Measurements from ENCODE around the gene SWI5.
"Not testable (repeated sequence)": the region's sequence is repeated elsewhere in the genome, so short reads cannot be mapped to it uniquely, and the experiment has no call there.

The SWI5 gene

DNA sequence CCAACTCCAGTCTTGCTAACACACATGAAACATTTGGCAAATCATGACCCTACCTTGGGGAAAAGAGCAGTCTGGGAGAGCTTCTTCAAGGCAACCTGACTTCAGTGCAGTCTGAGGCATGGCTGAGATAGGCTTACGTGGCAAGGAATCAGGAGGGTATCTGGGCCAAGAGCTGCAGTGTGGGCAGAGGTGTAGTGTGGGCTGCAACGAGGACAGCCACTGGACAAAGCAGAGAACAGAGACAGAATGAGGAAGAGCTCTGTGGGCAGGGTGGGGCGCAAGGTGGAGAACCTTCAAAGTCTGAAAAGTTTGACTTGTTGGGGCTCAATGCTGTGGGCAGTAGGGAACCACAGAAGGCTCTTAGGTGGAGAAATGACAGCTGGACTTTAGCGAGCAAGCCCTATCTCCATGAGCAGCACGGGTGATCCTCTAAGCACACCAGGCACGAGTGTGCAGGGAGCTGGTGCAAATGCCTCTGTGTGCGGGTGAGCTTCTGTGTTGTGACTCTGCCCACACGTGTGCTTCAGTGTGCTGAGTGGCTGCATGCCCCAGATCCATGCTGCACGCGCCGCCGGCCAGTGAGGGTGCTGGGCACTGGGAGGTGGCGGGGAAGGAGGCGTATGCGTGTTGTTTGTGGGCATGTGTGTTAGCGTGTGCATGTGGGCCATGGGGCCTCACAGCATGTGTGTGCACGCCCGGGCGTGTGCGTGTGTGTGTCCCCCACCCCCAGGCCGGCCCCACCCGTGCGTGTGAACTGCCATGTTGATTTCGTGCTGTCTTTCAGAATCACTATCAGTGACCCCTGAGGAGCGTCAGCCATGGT, 23.5 kb upstream of the SWI5 start:
- no peak for DNase-seq

DNA sequence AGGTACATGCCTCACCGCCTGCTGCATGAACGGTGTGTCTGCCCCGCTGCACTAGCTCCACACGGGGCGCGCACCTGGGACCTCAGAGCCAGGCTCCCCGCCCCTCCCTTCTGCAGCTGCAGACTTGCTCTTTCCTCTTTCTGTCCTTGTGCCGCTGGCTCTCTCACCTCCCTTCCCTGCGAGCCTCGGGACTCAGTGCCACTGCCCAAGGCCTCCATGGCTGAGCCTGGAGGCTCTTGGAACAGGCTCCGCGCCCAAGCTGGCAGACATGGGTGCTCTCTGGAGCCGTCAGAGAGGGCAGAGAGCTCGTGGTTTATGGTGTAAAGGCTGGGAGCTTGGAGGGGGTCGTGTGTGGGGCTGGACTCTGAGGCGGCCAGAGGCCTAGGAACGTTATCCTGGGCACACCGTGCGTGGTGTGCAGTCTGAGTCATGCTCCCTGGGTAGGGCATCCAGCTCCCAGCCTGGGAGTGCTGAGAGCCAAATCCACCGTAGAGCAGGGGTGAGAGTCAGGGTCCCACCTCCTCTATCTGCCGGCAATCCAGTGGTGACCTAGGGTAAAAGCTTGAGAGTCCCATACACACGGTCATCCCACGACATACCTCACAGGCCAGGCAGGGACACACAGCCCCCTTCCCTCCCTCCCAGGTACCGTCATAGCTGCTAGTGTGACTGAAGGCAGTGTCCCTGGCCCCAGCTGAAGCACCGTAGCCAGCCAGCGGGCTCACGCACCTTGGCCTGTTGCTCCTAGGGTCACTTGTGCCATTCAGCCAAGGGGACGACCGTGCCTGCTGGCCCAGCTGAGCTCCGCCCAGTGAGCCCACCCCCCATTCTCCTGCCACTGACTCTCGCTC, 22.7 kb upstream of the SWI5 start:
- DNase-seq, result no peak

DNA sequence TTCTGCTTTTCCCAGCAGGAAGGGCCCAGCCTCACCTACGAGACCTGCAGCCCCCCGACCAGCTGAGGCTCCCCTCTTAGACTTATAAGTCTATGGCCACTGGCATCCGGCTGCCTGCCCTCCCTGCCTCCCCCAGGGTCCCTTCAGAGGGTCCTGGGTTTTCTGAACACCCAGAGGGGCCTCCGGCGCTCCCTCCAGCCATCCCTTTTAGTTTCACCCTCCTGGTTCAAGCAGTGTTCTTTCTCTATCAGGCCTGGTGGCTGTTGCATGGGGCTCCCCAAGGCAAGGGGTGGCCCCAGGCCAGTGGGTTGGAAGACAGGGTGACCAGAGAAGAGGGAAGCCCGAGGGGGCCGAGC, 22.1 kb upstream of the SWI5 start:
- no peak for DNase-seq

DNA sequence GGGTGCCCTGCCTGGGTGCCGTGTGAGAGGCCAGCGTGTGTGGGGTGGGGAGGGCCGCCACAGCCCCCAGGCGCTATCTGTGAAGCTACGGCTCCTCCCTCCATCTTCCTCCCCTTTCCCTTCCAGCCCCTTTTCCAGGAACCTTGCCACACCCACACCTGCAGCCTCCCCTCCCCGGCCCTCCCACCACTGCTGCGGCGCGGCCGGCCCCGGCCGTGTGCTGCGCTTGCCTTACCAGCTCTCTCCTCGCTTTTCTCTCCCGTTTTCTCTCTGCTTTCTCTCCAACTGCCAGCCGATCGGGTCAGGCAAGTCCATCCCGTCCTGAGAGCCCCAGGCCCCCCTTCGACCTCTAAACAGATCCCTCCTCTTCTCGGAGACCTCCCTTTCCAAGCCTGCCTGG, 21.7 kb upstream of the SWI5 start:
- no peak for DNase-seq

DNA sequence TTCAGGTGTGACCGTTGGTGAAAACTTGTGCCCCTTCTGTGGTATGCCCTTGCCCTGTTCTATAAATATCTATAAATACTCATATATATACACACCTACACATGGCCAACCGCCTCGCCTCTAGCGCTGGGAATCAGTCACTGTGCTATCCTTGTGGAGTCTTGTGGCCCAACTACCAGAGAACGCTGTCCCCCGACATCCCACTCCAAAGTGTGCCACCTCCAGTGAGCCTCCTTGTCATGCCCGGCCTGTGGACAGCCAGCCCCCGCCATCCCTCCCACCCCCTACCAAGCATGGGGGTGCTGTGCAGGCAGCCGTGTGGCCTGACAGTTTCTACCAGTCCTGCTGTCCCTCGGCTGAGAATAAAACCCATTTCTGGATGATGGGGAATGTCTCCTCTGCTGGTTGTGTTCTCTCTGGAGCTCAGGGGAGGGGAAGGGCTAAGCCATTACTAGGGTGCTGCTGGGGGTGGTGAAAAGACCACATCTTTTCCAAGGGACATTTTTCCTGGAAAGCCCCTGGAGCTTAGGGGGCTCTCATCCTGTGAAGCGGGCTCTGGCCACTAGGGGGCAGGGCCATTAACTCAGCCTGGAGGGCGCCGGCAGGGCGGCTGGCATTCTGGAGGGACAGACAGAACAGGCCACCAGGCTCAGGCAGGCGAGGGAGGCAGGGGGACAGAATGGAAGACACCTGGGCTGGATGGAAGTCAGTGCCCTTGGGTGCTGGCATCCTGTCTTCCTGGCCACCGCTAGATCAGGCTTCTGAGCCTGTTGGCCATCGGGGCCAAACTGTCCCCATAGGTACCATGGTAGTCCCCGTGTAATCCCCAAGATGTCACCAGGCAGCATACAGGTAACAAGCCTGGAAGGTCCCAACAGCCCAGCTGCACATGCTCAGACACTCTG, 21.0 kb upstream of the SWI5 start:
- DNase-seq, result peak; percentile 53

DNA sequence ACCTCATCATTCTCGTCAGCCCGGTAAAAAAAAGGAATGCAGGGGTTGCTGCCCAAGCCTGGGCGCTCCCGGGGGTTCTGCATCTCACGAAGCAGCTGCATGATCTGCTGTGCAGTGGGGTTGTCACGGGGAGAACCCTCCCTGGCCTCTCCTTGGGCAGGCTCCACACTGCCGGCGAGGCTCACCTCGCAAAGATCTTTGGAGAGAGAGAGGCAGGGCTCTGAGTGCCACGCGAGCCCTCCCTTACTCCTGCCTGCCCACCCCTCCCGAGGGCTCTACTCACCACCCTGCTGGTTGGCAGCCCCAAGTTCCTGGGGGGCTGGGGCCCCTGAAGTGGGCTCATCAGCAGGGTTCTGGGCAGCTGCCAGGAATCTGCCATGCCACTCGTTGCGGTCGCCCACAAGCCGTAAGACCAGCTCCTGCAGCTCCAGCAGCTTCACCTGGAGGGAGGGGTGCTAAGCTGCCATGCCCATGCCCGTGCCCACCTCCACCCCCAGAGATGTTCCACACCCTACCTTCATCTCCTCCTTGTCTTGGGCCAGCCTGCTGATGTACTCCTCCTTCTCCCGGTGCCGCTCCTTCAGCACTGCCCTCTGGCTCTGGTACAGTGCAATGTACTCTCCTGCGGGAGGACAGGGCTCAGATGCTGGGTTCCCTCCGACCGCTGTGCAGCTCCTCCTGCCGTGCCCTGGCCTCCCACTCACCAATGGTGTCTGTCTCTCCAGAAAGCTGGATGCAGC, 18.8 kb upstream of the SWI5 start:
- DNase-seq, result no peak

DNA sequence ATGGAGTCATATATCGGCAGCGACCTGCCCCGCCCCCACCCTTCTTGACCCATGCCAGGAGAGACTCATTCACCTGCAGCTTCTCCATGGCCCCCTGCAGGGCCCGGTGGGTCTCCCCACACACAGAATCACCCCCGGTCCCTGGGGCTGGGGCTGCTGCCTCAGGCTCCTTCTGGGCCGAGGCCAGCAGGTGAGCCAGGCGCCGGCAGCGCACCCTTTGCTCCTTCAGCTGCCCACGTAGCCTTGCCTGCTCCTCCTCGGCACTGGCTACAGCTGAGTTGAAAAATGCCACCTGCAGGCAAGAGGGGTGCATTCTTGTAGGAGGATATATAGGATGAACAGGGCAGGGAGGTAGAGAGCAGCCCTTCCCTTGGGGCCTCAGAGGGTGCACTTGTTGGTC, 18.2 kb upstream of the SWI5 start:
- no peak for DNase-seq

DNA sequence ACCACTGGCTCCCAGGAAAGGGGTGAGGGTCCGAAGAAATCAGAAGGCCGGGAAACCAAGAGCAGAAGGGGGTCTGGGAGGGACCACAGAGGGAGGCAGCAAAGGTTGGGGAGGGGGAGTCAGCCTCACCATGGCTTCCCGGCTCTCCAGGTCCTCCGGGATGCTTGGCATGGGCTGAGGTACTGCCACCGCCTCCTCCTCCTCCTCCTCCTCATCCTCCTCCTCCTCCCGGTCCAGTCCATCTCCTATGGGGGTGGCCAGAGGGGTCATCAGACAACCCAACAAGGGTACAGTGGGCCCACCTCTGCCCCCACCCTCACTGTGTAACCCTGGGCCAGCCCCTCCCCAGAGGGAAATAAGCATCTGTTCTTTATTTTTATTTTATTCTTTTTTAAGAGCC, 17.8 kb upstream of the SWI5 start:
- DNase-seq, result no peak

DNA sequence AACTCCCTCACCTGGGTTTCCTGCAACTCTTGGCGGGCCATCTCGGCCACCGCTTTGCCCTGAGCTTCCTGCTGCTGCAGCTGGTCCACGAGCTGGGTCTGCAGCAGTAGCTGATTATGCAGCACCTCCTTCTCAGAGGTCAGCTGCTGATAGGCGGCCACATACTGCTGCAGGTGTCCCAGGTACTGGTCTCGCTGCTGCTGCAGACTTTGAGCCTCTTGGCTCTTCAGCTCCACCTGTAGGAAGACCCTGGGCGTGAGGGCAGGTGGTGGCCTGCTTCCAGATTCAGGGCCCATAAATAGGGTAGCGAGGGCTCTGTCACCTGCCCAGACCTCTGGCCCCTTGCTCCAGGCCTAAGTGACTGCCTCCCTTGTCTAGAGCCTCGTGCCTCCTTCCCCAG, 16.9 kb upstream of the SWI5 start:
- no peak for DNase-seq

DNA sequence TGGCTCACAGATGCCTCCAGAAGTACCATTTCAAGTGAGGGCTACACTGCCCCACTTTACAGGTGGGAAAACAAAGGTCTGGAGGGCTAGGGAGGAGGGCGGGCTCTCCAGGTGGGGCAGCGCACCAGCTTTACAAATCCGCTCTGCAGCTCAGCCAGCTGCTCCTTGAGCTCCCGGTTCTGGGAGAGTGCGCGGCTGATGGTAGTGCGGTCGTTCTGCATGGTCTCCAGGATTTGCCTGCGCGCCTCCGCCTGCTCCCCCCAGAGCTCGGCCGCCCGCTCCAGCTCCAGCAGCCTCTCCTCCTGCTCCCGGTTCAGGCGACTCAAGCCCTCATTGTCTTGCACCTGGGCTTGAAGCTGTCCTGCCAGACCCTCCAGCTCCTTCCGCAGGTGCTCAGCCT, 15.7 kb upstream of the SWI5 start:
- no peak for DNase-seq

DNA sequence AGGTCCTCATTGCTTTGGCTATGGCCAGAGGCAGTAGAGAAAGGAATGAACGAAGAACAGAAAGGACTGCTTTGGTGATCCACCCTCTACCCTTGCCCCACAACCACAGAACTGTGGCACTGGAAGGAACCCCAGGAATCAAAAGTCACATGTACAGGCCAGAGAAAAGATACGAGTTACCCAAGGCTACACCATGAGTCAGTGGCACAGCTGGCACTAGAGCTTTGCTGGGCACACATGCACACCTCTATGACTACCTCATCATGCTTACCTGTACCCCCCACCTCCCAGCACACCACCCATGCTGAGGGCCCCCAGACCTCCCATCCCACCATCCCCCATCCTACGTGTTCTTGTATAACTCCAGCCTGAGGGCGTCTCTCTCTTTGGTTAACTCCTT, 13.4 kb upstream of the SWI5 start:
- no peak for DNase-seq

DNA sequence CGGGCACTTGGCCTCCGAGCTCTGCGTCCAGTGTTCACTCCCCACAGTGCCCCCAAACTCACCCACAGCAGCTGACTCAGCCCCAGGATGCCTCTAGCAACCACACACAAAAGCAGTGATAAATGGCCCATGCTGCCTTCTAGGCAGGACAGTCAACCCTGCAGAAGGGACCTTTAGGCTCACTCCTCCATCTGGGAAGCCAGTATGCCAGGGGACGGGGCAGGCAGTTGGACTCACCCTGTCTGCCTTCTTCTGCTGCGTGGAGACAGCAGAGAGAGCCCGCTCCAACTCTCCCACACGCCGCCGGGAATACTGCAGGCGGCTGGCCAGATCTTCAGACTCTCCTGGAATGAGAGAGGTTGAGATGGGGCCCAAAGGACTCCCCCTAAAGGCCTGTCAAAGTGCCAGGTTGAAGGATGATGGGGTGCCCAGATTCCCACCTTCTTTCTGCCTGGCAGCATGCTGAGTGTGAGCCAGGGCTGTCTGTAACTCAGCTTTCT, 10.7 kb upstream of the SWI5 start:
- no peak for DNase-seq

DNA sequence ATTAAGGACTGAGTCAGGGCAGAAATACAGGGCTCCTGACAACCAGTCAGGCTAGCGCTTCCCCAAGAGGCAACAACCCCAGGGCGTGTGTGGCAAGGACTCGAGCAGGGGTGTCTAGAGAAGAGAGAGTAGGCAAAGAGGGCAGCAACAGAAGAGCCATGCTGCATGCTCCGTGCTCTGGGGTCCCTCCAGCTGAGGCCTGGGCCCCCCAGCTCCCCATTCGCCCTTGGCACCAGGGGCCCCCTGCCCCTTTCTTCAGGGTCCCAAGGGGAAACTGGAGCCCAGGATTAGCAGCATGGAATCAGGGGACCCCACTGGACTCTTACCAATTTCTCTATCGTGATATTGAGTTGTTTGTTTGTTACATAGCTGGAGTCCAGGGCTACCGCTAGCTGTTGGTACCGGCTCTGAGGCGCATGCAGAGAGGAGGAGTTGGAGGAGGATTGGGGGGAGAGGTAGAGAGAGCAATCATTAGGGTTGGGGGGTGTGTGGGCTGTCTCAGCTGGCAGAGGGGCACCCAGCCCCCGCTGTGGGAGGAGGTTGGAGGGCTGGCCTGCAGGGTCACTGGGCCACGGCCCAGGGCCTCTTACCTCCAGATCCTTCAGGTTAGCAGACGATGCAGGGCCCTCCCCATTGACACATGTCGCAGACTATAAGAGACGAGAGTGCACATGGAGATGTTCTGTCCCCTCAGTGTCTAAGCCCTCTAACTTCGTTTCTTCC, 9.0 kb upstream of the SWI5 start:
- DNase-seq, result no peak

DNA sequence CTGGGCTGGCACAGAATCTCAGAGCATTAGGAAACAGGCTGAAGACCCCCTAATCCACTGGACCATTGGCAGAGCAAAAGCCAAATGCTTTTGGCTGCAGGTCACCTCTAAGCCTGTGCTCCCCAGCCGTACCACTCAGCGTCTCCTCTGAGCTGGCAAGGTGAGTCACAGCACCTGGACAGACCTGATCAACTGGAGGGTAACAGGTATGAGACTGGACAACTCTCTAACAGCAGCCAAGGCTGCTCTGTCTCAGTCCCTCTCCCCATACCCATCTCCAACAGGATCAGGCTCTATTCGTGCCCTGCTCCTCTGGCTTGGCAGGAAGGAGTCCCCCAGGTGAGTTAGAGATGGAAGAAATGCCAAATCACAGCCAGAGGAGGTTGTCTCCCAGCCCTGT, 5.0 kb upstream of the SWI5 start:
- DNase-seq, result no peak

DNA sequence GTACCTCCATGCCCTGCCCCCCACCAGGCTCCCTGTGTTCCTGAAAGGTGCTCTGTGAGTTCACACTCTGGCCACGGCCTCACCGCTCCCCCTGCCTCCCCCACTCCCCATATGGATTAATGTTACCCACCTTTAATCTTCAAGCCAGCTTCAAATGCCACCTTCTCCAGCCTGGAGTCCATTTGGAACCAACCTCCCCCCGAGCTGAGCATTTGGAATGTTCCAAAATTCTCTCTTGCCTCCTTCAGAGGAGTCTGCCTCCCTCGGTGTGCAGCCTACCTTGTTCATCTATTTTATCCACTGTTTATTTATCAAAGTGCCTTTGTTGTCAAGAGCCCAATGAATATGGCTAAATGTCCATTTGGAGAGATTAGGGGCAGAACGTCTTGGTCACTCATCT, 4.6 kb upstream of the SWI5 start:
- no peak for DNase-seq

DNA sequence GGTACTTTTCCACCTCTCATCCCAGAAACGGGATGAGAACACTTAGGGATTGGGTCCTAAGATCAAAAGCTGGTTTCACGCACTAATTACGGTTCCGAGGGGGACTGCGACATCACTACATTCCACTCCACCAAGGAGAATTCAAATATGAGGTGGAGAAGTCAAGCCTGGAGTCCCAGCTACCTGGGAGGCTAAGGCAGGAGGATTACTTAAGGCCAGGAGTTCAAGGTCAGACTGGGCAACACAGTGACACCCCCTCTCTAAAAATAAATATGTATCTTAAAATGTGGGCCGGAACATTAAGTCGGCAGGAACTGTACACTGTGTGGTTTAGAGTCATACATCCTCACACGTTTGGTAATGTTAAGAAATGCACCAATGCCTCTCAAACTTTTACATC, 1.8 kb upstream of the SWI5 start:
- no peak for DNase-seq

DNA sequence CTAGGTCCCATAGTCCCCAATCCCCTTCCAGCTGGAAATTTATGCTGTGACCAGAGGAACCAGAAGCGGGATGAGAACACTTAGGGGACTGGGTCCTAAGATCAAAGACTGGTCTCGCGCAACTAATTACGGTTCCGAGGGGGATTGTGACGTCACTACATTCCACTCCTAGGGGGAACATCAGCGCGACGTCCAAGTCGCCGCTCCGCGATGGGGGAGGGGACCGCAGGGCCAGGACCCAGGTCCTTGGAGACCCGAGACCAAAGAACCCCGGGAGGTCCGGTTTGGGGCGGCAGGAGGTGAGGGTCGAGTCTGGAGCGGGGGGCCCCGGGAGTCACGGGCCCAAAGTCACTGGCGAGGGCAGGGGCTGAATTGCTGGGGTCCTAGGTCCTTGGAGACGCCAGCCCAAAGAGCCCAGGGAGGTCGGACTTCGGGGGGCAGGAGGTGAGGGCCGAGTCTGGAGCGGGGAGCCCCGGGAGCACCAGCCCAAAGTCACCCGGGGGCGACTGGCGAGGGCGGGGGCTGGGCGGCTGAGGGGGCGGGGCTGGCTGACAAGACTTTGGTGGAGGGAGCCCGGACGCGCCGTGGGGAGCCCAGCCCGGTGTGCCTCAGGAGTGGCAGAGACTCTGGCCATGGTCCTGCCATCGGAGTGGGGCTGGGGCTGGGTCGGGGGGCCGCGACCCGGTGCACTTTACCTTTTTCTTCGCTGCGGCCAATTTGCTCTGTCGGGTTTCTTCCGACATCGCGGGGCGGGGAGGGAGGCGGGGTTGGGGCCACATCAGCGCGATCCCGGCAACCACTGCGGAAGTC, 673 bp upstream of the SWI5 start, which contains the start of gene GOLGA2:
TSS of gene GOLGA2 (minus strand) at position 810 of the 810 bp plus-strand sequence. CDS start at position 779, 31 bp downstream.
- DNase-seq, result peak; percentile 35

DNA sequence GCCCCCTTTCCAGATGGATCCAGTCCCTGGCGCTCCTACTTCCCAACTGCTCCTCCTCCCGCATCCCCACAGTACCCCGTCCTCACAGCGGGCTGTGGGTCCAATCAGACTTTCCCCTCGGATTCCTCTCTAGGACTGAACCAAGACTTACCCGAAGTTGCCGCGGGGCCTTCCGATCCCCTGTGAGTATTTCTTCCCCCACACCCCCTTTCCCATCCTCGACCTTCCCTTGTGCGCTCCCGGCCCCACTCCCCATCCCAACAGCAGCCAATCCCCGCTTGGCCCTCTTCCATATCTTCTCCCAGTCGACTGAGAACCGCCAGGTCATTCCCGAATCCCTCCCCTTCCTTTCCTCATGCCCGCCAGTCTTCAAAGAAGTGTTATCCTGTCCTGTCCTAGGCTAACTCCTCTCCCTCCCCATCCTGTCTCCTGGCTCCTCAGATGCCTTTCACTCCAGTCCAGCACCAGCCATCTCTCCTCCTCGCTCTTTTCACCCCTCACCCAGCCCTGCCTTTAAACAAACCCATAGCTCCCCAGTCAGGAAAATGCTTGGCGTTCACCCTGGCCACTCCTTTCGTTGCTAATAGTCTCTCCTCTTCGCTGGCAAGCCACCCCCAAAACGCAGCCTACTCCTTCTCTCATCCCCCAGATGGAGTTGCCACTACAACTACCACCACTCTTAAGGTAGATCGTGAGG, 646 bp downstream of the SWI5 start:
- DNase-seq, result no peak

DNA sequence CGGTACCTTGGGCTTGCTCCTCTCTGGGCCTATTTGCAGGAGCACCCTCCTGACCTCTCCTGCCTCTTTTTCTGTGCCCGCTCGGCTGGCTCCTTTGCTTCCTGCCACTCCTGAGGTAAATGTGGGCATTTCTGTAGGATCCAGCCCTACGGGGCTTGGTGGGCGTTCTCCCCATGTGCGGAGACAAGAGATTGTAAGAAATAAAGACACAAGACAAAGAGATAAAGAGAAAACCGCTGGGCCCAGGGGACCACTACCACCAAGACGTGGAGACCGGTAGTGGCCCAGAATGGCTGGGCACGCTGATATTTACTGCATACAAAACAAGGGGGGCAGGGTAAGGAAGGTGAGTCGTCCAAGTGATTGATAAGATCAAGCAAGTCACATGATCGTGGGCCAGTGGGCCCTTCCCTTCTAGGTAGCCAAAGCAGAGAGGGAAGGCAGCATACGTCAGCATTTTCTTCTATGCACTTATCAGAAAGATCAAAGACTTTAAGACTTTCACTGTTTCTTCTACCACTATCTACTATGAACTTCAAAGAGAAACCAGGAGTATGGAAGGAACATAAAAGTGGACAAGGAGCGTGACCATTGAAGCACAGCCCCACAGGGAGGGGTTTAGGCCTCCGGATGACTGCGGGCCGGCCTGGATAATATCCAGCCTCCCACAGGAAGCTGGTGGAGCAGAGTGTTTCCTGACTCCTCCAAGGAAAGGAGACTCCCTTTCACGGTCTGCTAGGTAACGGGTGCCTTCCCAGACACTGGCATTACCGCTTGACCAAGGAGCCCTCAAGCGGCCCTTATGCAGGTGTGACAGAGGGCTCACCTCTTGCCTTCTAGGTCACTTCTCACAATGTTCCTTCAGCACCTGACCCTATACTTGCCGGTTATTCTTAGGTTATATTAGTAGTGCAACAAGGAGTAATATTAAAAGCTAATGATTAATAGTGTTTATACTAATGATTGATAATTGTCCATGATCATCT, 3.3 kb downstream of the SWI5 start:
- DNase-seq, result not testable (repeated sequence)

Data from activated CD4-positive, CD25-positive, alpha-beta regulatory T cell treated with anti-CD3 and anti-CD28 coated beads, Interleukin-2, amount 50 U/mL, for 72 hours (primary cell).